RKO (cell line): ENCODE data around the gene ARHGAP26.

Experiments used
- DNase-seq: peaks from one replicate; pipeline ENCODE4 v3.0.0-alpha.2; 2016; ENCODE audit warnings: low spot score

Gene ARHGAP26

GRCh38 chr5:143141652-143142051 is 371.5 kb downstream of the ARHGAP26 start:
- DNase-seq = no peak

- DNase-seq = no peak
These were observed 372.6 kb downstream of the ARHGAP26 start for GRCh38 chr5:143142596-143143435.

DNA sequence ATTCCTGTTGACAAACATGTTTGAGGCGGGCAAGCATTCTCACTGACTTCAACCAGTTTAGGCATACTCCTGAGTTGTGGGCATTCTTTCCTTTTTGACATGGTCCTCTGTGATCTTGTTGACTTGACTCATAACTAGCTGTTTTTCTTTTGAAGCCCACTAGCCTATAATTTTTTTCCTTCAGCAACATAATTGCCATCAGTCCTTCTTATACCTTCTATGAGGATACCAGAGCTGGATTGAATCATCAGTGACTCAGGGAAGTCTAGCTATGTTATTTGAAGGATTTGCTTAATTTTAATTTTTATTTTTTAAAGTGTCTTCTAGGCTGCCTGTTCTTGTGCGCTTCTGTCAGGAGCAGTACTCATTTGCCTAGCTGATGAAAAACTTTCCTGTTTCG is 373.8 kb downstream of the ARHGAP26 start:
- no peak for DNase-seq

DNA sequence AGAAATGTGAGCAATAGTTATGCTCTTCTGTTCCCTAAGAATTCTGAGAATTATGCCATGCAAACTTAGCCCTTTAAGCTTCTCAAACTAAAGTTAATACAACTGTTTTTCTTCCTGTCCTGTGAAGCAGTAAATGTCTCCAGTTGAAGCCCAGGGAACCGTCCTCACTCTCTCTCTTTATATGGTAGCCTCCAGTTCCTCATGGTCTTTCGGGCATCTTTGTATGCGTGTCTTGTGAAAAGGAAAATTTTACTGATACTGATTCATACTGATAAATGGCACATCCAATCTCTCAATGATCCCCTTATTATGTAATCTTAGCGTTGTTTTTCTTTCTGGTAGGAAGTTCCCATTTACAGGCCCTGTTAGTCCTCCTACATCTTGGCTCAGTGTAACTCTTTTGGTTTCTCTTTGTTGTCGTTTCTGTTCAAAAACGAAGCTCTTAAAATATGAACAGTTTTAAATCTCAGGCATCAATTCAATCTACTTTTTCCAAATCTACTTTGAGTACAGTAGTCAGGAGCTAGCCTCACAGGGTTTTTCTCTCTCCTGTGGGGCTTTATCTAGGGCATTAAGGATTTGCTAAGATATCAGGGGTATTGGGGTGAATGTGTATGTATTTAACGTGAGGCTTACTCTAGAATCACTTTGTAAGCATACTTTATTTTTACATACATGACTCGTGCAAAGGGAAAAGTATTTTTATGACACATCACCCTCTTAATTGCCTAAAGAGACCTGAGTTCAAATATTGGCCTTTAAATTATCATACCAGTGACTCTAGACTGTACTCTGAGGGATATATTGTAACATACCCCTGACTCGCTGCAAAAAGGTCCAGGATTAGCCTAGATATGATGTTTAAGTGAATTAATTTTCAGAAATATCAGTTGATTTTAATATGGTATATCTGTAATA is 375.3 kb downstream of the ARHGAP26 start:
- DNase-seq = no peak

GRCh38 chr5:143146161-143146560 is 376.0 kb downstream of the ARHGAP26 start:
- DNase-seq = no peak

GRCh38 chr5:143147383-143147782 is 377.2 kb downstream of the ARHGAP26 start:
- no peak for DNase-seq

- DNase-seq = no peak
These were observed 377.7 kb downstream of the ARHGAP26 start for GRCh38 chr5:143147902-143148301.

DNA sequence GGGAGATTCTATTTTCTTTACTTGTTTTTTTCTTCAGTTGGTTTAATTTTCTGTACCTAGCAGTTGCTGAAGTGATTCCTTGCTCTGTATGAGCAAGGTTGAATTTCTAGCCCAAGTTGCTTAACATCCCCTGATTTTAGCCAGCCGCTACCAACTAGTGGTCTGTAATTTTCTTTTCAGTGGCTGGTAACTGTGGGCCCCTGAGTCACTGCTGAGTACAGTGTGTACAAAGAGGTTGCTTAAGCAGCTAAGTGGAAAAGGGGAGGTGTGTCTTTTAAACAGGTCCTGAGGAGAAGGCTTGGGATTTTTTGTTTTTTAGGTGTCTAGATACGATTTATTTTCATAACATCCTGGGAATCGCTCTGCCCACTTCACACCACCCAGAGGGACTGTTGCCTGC is 378.6 kb downstream of the ARHGAP26 start:
- no peak for DNase-seq

GRCh38 chr5:143149759-143150158 is 379.6 kb downstream of the ARHGAP26 start:
- no peak for DNase-seq

DNA sequence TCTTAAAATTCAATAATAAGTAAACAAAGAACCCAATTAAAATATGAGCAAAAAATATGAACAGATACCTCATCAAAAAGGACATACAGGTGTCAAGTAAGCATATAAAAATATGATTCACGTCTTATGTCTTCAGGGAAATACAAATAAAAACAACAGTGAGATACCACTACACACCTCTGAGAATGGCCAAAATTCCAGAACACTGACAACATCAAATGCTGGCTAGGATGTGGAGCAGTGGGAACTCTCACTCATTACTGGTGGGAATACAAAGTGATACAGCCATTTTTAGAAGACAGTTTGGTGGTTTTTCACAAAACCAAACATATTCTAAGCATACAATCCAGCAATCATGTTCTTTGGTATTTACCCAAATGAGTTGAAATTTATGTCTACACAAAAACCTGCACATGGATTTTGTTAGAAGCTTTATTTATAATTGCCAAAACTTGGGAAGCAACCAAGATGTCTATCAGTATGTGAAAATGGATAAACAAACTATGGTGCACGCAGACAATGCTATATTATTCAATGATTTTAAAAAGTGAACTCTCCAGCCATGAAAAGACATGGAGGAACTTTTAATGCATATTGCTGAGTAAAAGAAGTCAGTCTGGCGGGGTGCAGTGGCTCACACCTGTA is 381.0 kb downstream of the ARHGAP26 start:
- no peak for DNase-seq

DNA sequence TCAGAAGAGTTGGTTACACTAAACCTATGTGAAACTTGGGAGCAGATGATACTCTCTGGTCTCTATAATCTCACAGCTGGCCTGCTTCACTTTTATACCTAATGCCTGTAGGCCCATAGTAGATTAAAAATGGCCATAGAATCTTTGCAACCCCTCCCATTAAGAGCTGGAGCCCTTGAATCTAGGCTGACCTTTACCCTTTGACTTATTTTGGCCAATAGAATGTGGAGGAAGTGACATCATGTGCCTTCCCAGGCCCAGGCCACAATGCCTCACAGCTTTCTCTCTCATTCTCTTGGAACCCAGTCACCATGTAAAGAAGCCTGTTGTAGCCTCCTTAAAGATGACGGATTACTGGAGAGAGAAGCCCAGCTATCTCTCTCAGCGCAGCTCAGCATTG is 382.3 kb downstream of the ARHGAP26 start:
- DNase-seq = no peak

GRCh38 chr5:143153332-143154119 is 383.3 kb downstream of the ARHGAP26 start:
- no peak for DNase-seq

- no peak for DNase-seq
These were observed 384.6 kb downstream of the ARHGAP26 start for GRCh38 chr5:143154510-143155370.

GRCh38 chr5:143155455-143155854 is 385.3 kb downstream of the ARHGAP26 start:
- DNase-seq = no peak

DNA sequence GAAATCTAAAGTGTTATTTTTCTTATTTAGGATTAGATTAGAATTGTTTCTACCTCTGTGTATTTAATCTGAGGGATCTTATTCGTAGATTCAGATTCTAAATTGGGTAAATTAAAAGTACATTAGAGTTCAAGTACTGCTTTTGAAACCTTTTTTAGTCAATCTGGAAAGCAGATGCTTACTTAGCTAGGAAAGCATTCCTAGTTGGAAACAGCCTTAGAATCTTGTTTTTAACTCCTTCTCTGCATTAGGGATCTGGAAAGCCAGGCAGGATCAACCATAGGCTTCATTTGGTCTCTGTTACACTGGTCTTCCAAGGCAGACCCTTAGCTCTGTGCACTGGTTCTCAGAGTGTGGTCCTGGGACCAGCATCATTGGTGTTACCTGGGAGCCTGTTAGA is 385.9 kb downstream of the ARHGAP26 start:
- DNase-seq = no peak

GRCh38 chr5:143156572-143156971 is 386.4 kb downstream of the ARHGAP26 start:
- no peak for DNase-seq

DNA sequence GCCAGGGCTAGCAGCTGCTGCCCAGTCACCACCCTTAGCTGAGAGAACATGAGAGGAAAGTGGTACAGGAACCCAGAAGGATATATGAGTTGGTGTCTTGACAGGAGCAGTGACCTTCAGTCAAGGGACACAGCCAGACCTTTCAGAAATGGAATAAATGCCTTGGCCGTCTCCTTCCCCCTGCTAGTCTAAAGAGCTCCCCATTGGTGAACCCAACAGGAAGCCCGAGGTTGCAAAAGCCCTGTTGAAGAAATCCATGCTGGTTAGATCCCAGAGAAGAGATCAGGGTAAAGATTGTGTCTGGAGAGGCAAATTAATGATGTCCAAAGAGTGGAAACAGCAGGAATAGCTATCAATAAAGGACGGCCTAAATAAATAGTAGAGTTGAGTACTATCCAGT is 388.9 kb downstream of the ARHGAP26 start:
- DNase-seq = no peak

DNA sequence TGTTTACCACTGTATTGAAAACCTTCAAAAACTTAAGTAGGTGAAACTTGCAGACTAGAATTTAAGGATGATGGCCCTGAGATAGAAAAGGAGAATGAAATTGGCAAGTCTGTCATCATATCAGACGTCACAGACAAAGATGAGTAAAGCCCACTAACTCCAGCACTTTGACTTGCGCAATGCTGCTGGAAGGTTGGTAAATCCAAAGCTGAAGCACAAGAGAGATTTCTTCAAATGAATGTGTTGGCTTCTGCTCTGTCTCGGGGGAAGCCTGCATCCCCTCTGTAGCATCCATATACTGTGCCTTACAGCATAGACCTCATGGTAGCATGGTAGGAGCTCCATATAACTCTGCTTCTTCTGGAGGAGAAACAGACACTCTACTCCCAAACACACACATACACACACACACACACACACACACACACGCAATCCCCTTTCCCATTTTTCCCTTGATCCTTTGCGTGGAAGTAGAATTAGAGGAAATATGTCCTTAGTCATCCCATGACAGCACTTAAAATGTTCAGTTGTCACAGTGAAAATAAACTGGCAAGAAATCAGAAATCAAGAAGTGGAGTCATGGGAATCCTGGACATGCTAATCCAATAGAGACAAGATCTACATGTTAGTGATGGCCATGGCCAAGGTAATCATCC is 391.8 kb downstream of the ARHGAP26 start:
- no peak for DNase-seq

DNA sequence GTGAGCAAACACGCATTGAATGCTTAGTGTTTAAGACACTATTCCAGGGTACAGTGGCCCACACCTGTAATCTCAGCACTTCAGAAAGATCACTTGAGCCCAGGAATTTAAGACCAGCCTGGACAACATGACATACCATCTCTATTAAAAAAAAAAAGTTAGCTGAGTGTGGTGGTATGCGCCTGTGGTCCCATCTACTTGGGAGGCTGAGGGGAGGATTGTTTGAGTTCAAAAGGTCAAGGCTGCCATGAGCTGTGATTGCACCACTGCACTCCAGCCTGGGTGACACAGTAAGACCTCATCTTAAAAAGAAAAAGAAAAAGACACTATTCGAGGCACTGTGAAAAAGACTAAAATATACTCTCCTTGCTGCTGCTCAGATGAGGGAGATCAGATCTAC is 392.6 kb downstream of the ARHGAP26 start:
- DNase-seq = no peak

- DNase-seq = no peak
These were observed 394.4 kb downstream of the ARHGAP26 start for GRCh38 chr5:143164557-143164956.
